Ascending aorta (tissue), 2 donors: ENCODE results near the gene NR2F1-AS1. TPM values are rescaled to one million over a fixed set of nuclear protein-coding genes. Genes with fewer than 3 reads are reported as not detected.

Source experiments
- DNase-seq, 2 donors: peaks; one replicate each; pipeline ENCODE4 v3.0.0-alpha.2; 2019; ENCODE audit warnings: low spot score in 2 of 2
- H3K27ac ChIP-seq, 2 donors: fragments of 200-600 bp; sonication (generic); one replicate each; pipeline ENCODE4 v1.5.1; 2016 to 2017; ENCODE audit warnings: mild to moderate bottlenecking in 1 of 2
- H3K27me3 ChIP-seq: fragments of 200-600 bp; sonication (generic); one replicate; pipeline ENCODE4 v1.5.1; 2017
- H3K36me3 ChIP-seq, 2 donors: fragments of 200-600 bp; sonication (generic); one replicate each; pipeline ENCODE4 v1.5.1; 2016
- H3K4me1 ChIP-seq, 2 donors: fragments of 200-600 bp; sonication (generic); one replicate each; pipeline ENCODE4 v1.5.1; 2016 to 2017; ENCODE audit warnings: mild to moderate bottlenecking in 1 of 2
- H3K4me3 ChIP-seq, 2 donors: fragments of 200-600 bp; sonication (generic); one replicate each; pipeline ENCODE4 v1.5.1; 2016 to 2017; ENCODE audit warnings: mild to moderate bottlenecking in 1 of 2
- H3K9me3 ChIP-seq, 2 donors: fragments of 200-600 bp; sonication (generic); one replicate each; pipeline ENCODE4 v1.5.1; 2016
- CTCF ChIP-seq, 3 experiments: fragments of 200-600 bp in 2 of 3; fragments of 450-650 bp in 1 of 3; sonication (generic) in 2 of 3; IDR thresholded peaks; one replicate each; pipeline ENCODE4 v1.5.1; 2016 to 2019; ENCODE audit warnings: antibody characterized with exemption in 3 of 3, mild to moderate bottlenecking in 1 of 3, moderate library complexity in 1 of 3
- intact Hi-C: fragments of 100-400 bp; cut with DNase I; formaldehyde crosslinking; loops from one replicate; pipeline ENCODE4 v1.15.1; 2023
- total RNA-seq: library from RNA; depleted of rRNA; stranded (reverse); fragments of >200 nt; gene quantifications from one replicate; pipeline ENCODE4 v1.1.0, GENCODE V29; 2016

Gene NR2F1-AS1
- total RNA-seq, 1 donor from 2014 or later, result 0.85 TPM

DNA sequence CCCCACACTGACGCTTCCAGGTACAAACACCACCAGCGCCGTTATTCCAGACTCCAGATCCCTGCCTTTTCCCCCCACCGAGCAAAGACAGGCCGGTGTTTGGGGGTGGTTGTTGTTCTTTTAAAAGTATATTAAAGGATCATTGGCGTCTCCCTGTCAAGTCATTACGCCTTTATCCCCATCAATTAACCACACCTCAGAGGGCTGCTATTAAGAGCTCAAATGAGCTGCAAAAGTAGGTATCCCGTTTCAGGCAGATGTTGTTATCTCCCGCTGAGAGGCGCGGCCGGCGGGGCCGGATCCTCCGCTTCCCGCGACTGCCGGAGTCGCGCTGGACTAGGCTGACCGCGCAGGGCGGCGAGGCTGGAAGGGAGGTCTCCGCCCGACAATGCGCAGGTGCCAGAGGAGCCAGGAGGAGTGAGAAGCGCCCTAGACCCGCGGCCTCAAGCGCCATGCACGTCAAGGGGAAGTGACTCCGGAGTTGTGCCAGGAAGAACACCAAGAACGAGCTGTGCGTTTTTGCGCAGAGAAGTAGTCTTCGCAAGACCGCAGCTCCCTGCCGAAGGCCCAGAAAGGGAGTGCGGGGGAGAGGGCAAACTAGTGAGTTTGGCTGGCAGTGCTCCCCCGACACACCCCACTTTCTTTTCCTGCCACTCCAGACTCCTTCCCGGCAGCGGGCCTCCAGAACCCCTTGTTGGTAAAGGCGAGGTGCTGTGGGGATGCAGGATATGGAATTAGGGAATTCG lies 8.2 kb downstream of the NR2F1-AS1 start:
- Histone ChIP-seq H3K9me3 (no peaks in the 10 kb centered on the region), H3K27ac (no peak overlapping the region), H3K27me3 (peaks cover 14% of the 10 kb centered on the region), H3K4me1 (no peaks in the 10 kb centered on the region), H3K4me3 (peak overlapping the region in 1 of 2 donors; percentile 5), H3K36me3 (no peaks in the 10 kb centered on the region)
- intact Hi-C loops, result no loop called here
- DNase-seq, result no peak
- no peak for TF ChIP-seq CTCF (IDR thresholded peaks at IDR 0.05)

DNA sequence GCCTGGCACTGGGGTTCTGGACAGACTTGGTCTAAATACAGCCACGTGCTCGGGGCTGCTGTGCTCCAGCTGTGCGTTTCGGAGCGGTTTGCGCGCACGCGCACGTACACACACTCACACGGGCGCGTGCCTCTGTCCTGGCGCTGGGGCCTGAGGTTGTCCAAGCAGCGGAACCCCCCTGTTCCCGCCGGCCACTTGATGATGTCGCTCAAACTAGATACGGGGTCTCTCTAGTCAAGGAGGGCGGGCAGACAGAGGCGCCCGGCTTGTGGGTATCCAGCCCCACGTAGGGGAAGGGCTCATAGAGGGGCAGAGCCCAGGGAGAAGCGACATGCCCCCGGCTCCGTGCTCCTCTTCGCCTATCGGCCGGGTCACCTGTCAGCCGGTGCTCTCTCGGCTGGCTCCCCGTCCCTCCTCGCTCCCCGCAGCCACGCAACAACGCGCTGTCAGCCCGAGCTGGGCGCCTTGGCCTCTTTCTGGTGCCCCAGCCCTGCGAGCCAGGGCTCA lies 8.9 kb downstream of the NR2F1-AS1 start:
- Histone ChIP-seq H3K27me3 (peaks cover 14% of the 10 kb centered on the region), H3K9me3 (no peaks in the 10 kb centered on the region), H3K27ac (no peak overlapping the region), H3K36me3 (no peaks in the 10 kb centered on the region), H3K4me3 (peak overlapping the region in 1 of 2 donors; percentile 5), H3K4me1 (no peaks in the 10 kb centered on the region)
- intact Hi-C loops, result no loop called here
- TF ChIP-seq CTCF (IDR thresholded peaks at IDR 0.05), result no peak
- no peak for DNase-seq

GRCh38 chr5:93571114-93571949 lies 9.7 kb downstream of the NR2F1-AS1 start:
- Histone ChIP-seq H3K27me3 (peaks cover 14% of the 10 kb centered on the region), H3K9me3 (no peaks in the 10 kb centered on the region), H3K4me1 (no peaks in the 10 kb centered on the region), H3K36me3 (no peaks in the 10 kb centered on the region), H3K4me3 (no peak overlapping the region), H3K27ac (no peak overlapping the region)
- DNase-seq, result no peak
- intact Hi-C loops, result no loop called here
- TF ChIP-seq CTCF (IDR thresholded peaks at IDR 0.05), result no peak

- intact Hi-C loops, result no loop called here
Measured at GRCh38 chr5:93570294-93571113, 10.5 kb downstream of the NR2F1-AS1 start.

More at GRCh38 chr5:93570294-93571113, 10.5 kb downstream of the NR2F1-AS1 start:
- no peaks in the 10 kb centered on the region for H3K36me3 ChIP-seq
- no peak for DNase-seq
- H3K9me3 ChIP-seq, result no peaks in the 10 kb centered on the region
- H3K27me3 ChIP-seq, result peaks cover 14% of the 10 kb centered on the region
- H3K27ac ChIP-seq, result no peak overlapping the region
- peak overlapping the region; percentile 22 to 41 for H3K4me3 ChIP-seq
- no peak for TF ChIP-seq CTCF (IDR thresholded peaks at IDR 0.05)
- H3K4me1 ChIP-seq, result no peaks in the 10 kb centered on the region
